SJSA1 (cell line): ENCODE data around the gene MAP4K4. TPM values are rescaled to one million over a fixed set of nuclear protein-coding genes. Genes with fewer than 3 reads are reported as not detected.

ENCODE experiments used
- DNase-seq, 2 experiments: peaks; one replicate each; pipeline ENCODE4 v3.0.0-alpha.2; 2015 to 2020; ENCODE audit warnings: low spot score in 2 of 2, low read depth in 1 of 2
- H3K27ac ChIP-seq: fragments of 250-450 bp; sonication (Bioruptor Pico); 2 replicates; pipeline ENCODE4 v1.5.1; 2020; ENCODE audit warnings: mild to moderate bottlenecking, moderate library complexity
- H3K27me3 ChIP-seq: fragments of 250-450 bp; sonication (Bioruptor Pico); replicated peaks from 2 replicates; pipeline ENCODE4 v1.5.1; 2020; ENCODE audit warnings: mild to moderate bottlenecking, moderate library complexity
- H3K36me3 ChIP-seq: fragments of 250-450 bp; sonication (Bioruptor Pico); 2 replicates; pipeline ENCODE4 v1.5.1; 2020; ENCODE audit warnings: mild to moderate bottlenecking
- H3K4me1 ChIP-seq: fragments of 250-450 bp; sonication (Bioruptor Pico); replicated peaks from 2 replicates; pipeline ENCODE4 v1.6.1; 2021; ENCODE audit warnings: mild to moderate bottlenecking
- H3K4me3 ChIP-seq: fragments of 250-450 bp; sonication (Bioruptor Pico); 2 replicates; pipeline ENCODE4 v1.5.1; 2020; ENCODE audit warnings: mild to moderate bottlenecking
- H3K9me3 ChIP-seq: fragments of 250-450 bp; sonication (Bioruptor Pico); replicated peaks from 2 replicates; pipeline ENCODE4 v1.5.1; 2020; ENCODE audit warnings: mild to moderate bottlenecking
- total RNA-seq: library from RNA; depleted of rRNA; stranded (reverse); fragments of >200 nt; shearing (Covaris generic); gene quantifications from 2 replicates; pipeline ENCODE4 v1.2.3, GENCODE V29; 2014

Gene MAP4K4
- total RNA-seq, 1 experiment from 2014 or later = 83.1 TPM

GRCh38 chr2:101679037-101679726, 18.3 kb upstream of the MAP4K4 start:
- Histone ChIP-seq H3K27ac (no peak overlapping the region; the same call in 1 of the 2 replicates), H3K36me3 (no peaks in the 10 kb centered on the region), H3K27me3 (no peaks in the 10 kb centered on the region)

GRCh38 chr2:101679801-101680487, 17.6 kb upstream of the MAP4K4 start:
- Histone ChIP-seq H3K4me3 (no peak overlapping the region), H3K27me3 (no peaks in the 10 kb centered on the region), H3K36me3 (no peaks in the 10 kb centered on the region), H3K4me1 (peaks cover 17% of the 10 kb centered on the region), H3K27ac (no peak overlapping the region), H3K9me3 (no peaks in the 10 kb centered on the region)
- no peak for DNase-seq

More at GRCh38 chr2:101679037-101679726, 18.3 kb upstream of the MAP4K4 start:
- peaks cover 17% of the 10 kb centered on the region for H3K4me1 ChIP-seq
- peak; percentile 38 to 58 for DNase-seq
- H3K9me3 ChIP-seq = no peaks in the 10 kb centered on the region
- H3K4me3 ChIP-seq = no peak overlapping the region

DNA sequence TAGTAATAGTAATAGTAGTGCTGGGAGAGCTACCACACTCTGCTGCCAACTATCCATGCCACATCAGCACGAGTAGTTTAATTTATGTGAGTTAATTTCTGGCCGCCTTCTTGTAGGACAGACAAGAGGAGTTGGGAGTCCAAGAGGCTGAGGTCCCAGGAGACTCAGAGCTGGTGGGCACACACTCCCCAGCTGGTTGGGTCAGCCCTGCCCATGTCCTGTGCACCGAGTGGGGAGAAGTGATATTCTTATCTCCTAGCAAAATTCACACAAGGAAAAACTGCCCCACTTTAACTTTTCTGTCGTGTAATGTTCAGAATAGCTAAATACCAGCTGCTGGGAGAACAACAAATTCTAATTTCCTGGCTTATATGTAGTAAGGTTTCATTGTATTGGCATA, 15.2 kb upstream of the MAP4K4 start:
- no peaks in the 10 kb centered on the region for H3K27me3 ChIP-seq
- no peak overlapping the region for H3K27ac ChIP-seq
- no peaks in the 10 kb centered on the region for H3K9me3 ChIP-seq
- no peaks in the 10 kb centered on the region for H3K36me3 ChIP-seq
- DNase-seq = no peak
- peaks cover 17% of the 10 kb centered on the region for H3K4me1 ChIP-seq
- H3K4me3 ChIP-seq = no peak overlapping the region

GRCh38 chr2:101684313-101684712, 13.2 kb upstream of the MAP4K4 start:
- Histone ChIP-seq H3K27me3 (no peaks in the 10 kb centered on the region), H3K4me3 (no peak overlapping the region)
- no peak for DNase-seq

DNA sequence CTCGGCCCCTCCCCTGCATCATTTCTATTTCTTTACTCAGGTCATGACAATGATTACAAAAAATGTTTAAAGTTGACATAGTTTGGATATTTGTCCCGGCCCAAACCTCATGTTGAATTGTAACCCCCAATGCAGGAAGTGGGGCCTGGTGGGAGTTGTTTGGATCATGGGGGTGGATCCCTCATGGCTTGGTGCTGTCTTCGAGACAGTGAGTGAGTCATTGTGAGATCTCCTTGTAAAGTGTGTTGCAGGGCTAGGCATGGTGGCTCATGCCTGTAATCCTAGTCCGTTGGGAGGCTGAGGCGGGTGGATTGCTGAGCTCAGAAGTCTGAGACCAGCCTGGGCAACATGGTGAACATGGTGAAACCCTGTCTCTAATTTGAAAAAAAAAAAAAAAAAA, 9.2 kb upstream of the MAP4K4 start:
- no peaks in the 10 kb centered on the region for H3K9me3 ChIP-seq
- H3K4me1 ChIP-seq = no peaks in the 10 kb centered on the region
- no peaks in the 10 kb centered on the region for H3K36me3 ChIP-seq
- H3K27me3 ChIP-seq = no peaks in the 10 kb centered on the region
- DNase-seq = peak; percentile 22 to 56
- no peak overlapping the region for H3K27ac ChIP-seq
- H3K4me3 ChIP-seq = no peak overlapping the region

More at GRCh38 chr2:101684313-101684712, 13.2 kb upstream of the MAP4K4 start:
- no peaks in the 10 kb centered on the region for H3K9me3 ChIP-seq
- H3K27ac ChIP-seq = no peak overlapping the region
- H3K36me3 ChIP-seq = no peaks in the 10 kb centered on the region
- H3K4me1 ChIP-seq = peaks cover 9% of the 10 kb centered on the region

DNA sequence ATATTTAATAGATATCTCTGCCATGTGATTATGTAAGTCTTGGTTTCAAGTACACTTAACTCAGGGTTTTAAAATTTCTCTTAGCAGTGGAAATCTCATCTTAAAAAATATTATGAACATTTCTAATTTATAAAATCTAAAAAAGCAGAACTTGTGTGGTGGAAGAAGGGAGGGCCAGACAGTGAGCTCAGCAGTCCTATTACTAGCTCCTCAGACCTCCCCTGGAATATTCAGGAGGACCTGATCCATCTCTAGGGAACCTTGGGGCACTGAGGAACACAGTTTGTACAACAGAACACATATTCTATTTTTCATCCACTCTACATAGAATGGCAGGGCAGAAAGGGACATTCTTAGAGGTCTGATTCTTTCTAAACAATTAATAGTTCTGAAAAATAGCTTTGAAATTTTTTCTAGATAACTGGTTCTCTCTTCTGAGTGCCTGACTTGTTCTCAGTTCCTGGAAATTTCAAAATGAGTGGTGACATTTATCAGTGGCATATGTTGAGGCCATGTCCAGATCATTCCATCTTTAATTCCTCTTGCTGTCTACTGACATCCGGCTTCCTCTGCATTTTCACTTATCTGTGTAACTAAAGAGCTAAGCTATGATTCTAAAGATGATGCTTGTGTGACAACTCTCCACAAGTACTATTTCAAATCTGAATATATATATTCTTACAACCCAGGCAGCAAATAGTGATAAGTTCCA, 8.2 kb upstream of the MAP4K4 start:
- Histone ChIP-seq H3K4me3 (no peak overlapping the region), H3K27me3 (no peaks in the 10 kb centered on the region), H3K9me3 (no peaks in the 10 kb centered on the region), H3K36me3 (no peaks in the 10 kb centered on the region), H3K4me1 (no peaks in the 10 kb centered on the region), H3K27ac (no peak overlapping the region)
- no peak for DNase-seq

DNA sequence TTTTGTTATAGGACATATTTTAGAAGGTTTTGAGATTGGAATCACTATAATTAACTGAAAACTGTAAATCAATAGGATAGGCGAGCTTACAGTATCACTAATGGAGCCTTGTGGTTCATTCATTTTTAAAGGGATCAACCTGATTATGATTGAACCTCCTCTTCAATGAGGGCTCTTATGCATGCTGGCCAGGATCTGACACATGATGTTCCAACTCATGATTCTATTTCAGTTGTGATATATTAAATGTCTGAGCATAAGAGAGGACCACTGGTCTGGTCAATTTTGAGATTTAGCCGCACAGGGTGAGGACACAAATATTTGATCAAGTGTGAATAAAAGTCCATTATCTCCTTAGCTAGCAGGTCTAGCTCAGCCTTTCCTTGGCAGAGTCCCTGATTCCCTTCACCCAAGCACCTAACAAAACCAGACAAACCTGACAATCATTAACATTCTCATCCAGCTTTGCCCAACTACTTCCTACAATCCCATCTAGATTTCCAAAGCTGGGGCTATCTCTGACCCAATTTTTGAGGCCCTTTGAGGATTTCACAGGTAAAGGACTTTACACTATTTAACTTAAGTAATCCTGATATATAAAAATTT, 6.9 kb upstream of the MAP4K4 start:
- Histone ChIP-seq H3K36me3 (no peaks in the 10 kb centered on the region), H3K4me3 (no peak overlapping the region), H3K9me3 (no peaks in the 10 kb centered on the region), H3K4me1 (no peaks in the 10 kb centered on the region), H3K27me3 (no peaks in the 10 kb centered on the region), H3K27ac (no peak overlapping the region)
- DNase-seq = no peak

DNA sequence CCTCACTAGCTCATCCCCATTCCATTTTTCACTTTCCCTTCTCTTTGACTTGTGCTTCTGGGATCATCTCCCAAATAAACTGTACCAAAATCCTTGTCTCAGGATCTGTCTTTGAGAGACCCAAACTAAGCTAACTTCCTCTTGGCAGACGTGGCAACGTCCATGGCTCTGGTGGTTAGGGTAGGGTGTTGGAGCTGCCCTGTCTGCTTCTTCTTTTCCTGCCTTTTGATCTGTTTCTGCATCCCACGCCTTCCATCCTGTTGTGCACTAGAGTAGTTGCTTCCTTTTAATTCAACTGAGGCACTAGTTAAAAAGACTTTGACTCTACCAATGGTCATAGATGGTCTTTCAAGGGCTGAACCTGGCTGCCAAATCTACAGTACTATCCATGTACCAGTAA, 5.5 kb upstream of the MAP4K4 start:
- Histone ChIP-seq H3K27me3 (no peaks in the 10 kb centered on the region), H3K27ac (no peak overlapping the region), H3K4me3 (no peak overlapping the region), H3K36me3 (no peaks in the 10 kb centered on the region), H3K9me3 (no peaks in the 10 kb centered on the region), H3K4me1 (peaks cover 7% of the 10 kb centered on the region; the same call in 1 of the 2 replicates)
- no peak for DNase-seq

- Histone ChIP-seq H3K27ac (no peak overlapping the region), H3K9me3 (no peaks in the 10 kb centered on the region), H3K27me3 (no peaks in the 10 kb centered on the region), H3K4me1 (peaks cover 8% of the 10 kb centered on the region; the same call in 1 of the 2 replicates), H3K36me3 (no peaks in the 10 kb centered on the region), H3K4me3 (no peak overlapping the region)
- no peak for DNase-seq
These were observed 4.7 kb upstream of the MAP4K4 start for GRCh38 chr2:101692766-101693165.

DNA sequence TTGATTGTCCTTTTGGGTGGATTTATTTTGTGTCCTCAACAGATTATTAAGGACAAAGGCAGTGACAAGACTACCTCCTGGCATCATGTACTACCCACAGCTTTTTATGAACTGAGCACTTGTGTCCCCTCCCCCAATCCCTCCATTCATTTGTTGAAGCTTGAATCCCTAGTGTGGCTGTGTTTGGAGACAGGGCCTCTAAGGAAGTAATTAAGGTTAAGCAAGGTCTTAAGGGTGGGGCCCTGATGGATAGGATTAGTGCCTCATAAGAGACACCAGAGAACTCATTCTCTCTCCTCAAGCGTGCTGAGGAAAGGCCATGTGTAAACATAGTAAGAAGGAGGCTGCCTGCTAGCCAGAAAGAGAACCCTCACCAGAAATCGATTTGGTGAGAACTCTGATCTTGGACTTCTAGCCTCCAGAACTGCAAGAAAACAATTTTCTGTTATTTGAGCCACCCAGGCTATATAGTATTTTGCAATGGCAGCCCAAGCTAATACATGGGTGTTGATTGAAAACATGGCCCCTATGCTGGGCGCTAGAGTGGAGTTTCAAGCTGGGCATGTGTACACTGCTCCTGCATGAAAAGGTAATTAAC, 3.4 kb upstream of the MAP4K4 start:
- H3K4me1 ChIP-seq = peaks cover 8% of the 10 kb centered on the region; the same call in 1 of the 2 replicates
- H3K36me3 ChIP-seq = 0 out of 2 replicates have a peak, but pooled peaks cover 7% of the 10 kb centered on the region
- DNase-seq = no peak
- H3K4me3 ChIP-seq = no peak overlapping the region
- H3K27me3 ChIP-seq = no peaks in the 10 kb centered on the region
- H3K27ac ChIP-seq = no peak overlapping the region
- no peaks in the 10 kb centered on the region for H3K9me3 ChIP-seq

GRCh38 chr2:101696272-101697123, 1.0 kb upstream of the MAP4K4 start:
- Histone ChIP-seq H3K27ac (peak overlapping the region; percentile 81), H3K4me1 (peaks cover 13% of the 10 kb centered on the region), H3K4me3 (peak overlapping the region; percentile 70), H3K27me3 (no peaks in the 10 kb centered on the region), H3K9me3 (no peaks in the 10 kb centered on the region), H3K36me3 (peaks cover 7% of the 10 kb centered on the region; the same call in 1 of the 2 replicates)
- no peak for DNase-seq

DNA sequence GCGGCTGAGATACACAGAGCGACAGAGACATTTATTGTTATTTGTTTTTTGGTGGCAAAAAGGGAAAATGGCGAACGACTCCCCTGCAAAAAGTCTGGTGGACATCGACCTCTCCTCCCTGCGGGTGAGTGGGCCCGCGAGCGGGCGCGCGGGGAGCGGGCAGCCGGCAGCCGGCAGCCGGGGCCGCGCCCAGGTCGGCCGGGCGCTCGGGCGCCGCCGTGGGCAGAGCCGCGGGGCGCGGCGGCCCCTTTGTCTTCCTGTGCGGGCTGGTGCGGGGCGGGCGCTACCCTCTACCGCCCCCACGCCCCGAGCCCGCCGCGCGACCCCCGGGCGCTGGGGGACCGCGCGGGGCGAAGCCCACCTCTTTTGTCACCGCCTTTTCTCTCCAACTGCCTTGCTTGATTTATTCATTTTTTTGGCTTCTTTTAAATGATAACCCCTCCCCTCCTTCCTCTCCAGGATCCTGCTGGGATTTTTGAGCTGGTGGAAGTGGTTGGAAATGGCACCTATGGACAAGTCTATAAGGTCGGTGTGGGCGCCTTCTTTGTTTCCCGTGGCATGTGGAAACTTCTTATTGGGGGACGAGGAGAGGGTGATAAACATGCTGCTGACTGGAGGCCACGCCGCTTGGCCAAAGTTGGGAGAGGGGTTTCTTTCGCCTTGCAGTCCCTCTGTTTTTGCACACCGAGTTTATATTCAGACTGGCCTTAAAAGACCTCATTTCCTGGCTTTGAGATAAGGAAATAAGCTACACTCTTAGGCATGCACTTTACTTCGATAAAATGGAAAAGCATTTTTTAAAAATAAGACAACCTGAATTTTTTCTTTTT, 722 bp downstream of the MAP4K4 start:
- DNase-seq = peak in 1 of 2 experiments; percentile 58
- Histone ChIP-seq H3K36me3 (peaks cover 23% of the 10 kb centered on the region), H3K4me3 (peak overlapping the region; percentile 70), H3K4me1 (peaks cover 13% of the 10 kb centered on the region), H3K27me3 (no peaks in the 10 kb centered on the region), H3K9me3 (no peaks in the 10 kb centered on the region), H3K27ac (peak overlapping the region; percentile 66)
